K562 (cell line): ENCODE results near the gene MOB3B. TPM values are rescaled to one million over a fixed set of nuclear protein-coding genes. Genes with fewer than 3 reads are reported as not detected.

ENCODE experiments used
- ATAC-seq: fragments of 200-7000 bp; cut with Tn5 transposase; 3 replicates; pipeline ENCODE4 v1.9.1; 2020; ENCODE audit warnings: moderate library complexity
- BruUV-seq: library from RNA; stranded (reverse); fragments of 400-500 nt; replicated peaks from 2 replicates; lab custom pipeline; 2021; lab: Mats Ljungman, UMichigan
- CTCF ChIA-PET: fragments of 300-600 bp; formaldehyde crosslinking; extraction: SDS; loops from one replicate; lab custom pipeline; 2021; ENCODE audit warnings: low intra/inter-chr PET ratio; lab: Yijun Ruan, JAX
- POLR2A ChIA-PET: fragments of 300-600, 350-650 bp; sonication (Branson Sonifier 250); formaldehyde crosslinking; extraction: SDS; loops from one replicate; lab custom pipeline; 2021; ENCODE audit warnings: antibody characterized with exemption, inconsistent platforms; lab: Yijun Ruan, JAX
- DNase-seq, 4 experiments: peaks; one replicate each; pipeline versions ENCODE4 v3.0.0 to v3.0.0-alpha.2; 2011 to 2018; ENCODE audit warnings: low spot score in 3 of 4, mixed read lengths in 3 of 4; ENCODE audit errors: extremely low read depth in 1 of 4
- FAIRE-seq: peaks from 2 replicates; lab custom pipeline; 2011; peaks lifted over from hg19 to GRCh38; lab: Jason Lieb, UNC
- H2AFZ ChIP-seq: 2 replicates; pipeline ENCODE4 v1.6.0; 2011; ENCODE audit warnings: low read depth, low read length, control low read depth, inconsistent platforms
- H3K27ac ChIP-seq: fragments of 200-600 bp; 3 replicates; pipeline ENCODE4 v1.8.0; 2011; ENCODE audit warnings: low read depth, mild to moderate bottlenecking, control low read depth, inconsistent platforms, low read length, moderate library complexity, mixed read lengths; ENCODE audit errors: extremely low read depth
- H3K27me3 ChIP-seq, 2 experiments: fragments of 300-600 bp in 1 of 2; 2 replicates in 1 of 2; 3 replicates in 1 of 2; pipeline versions ENCODE4 v1.6.0 to v1.8.0; 2011; ENCODE audit warnings: inconsistent platforms in 2 of 2, low read length in 2 of 2, mild to moderate bottlenecking in 1 of 2, mixed read lengths in 1 of 2, moderate library complexity in 1 of 2; ENCODE audit not compliant: control insufficient read depth in 2 of 2, insufficient read depth in 2 of 2
- H3K36me3 ChIP-seq: fragments of 300-600 bp; 3 replicates; pipeline ENCODE4 v1.8.0; 2011; ENCODE audit warnings: mild to moderate bottlenecking, low read length, inconsistent platforms; ENCODE audit not compliant: control insufficient read depth, insufficient read depth
- H3K4me1 ChIP-seq, 2 experiments: fragments of 200-600 bp in 1 of 2; replicated peaks in 1 of 2; 2 replicates in 1 of 2; 3 replicates in 1 of 2; pipeline versions ENCODE4 v1.5.1 to v1.8.0; 2011; ENCODE audit warnings: inconsistent platforms in 2 of 2, low read length in 2 of 2, mild to moderate bottlenecking in 1 of 2, mixed read lengths in 1 of 2, moderate library complexity in 1 of 2; ENCODE audit not compliant: control insufficient read depth in 2 of 2, insufficient read depth in 2 of 2
- H3K4me2 ChIP-seq: 2 replicates; pipeline ENCODE4 v1.6.1; 2011; ENCODE audit warnings: low read length, control low read depth, inconsistent platforms, mixed read lengths; ENCODE audit not compliant: insufficient read depth
- H3K4me3 ChIP-seq: fragments of 200-600 bp; sonication (generic), shearing (Covaris generic); 2 replicates; pipeline ENCODE4 v1.5.1; 2016; ENCODE audit warnings: control low read depth, inconsistent platforms
- H3K79me2 ChIP-seq: fragments of 200-600 bp; 3 replicates; pipeline ENCODE4 v1.8.0; 2011; ENCODE audit warnings: low read length, inconsistent platforms; ENCODE audit not compliant: control insufficient read depth, insufficient read depth
- H3K9ac ChIP-seq, 2 experiments: 2 replicates each; pipeline versions ENCODE4 v1.6.0 to v1.6.1; 2011; ENCODE audit warnings: low read depth in 2 of 2, low read length in 2 of 2, control low read depth in 1 of 2, inconsistent platforms in 1 of 2, mild to moderate bottlenecking in 1 of 2, mixed read lengths in 1 of 2; ENCODE audit not compliant: insufficient read depth in 1 of 2
- H3K9me1 ChIP-seq: one replicate; pipeline ENCODE4 v1.6.0; 2011; ENCODE audit warnings: inconsistent platforms, mild to moderate bottlenecking, low read length, moderate library complexity; ENCODE audit not compliant: control insufficient read depth, insufficient read depth
- H3K9me3 ChIP-seq: replicated peaks from 2 replicates; pipeline ENCODE4 v1.5.1; 2011; ENCODE audit warnings: low read depth, low read length, inconsistent platforms; ENCODE audit not compliant: control insufficient read depth, insufficient read depth
- H4K20me1 ChIP-seq: replicated peaks from 2 replicates; pipeline ENCODE4 v1.6.1; 2011; ENCODE audit warnings: low read length, inconsistent platforms, mixed read lengths; ENCODE audit not compliant: control insufficient read depth, insufficient read depth
- CREM ChIP-seq: IDR thresholded peaks from 2 replicates; pipeline ENCODE4 v1.6.1; 2014; ENCODE audit warnings: antibody characterized with exemption, low read depth
- L3MBTL2 ChIP-seq: fragments of 450-650 bp; IDR thresholded peaks from 2 replicates; pipeline ENCODE4 v1.6.1; 2016; ENCODE audit warnings: mild to moderate bottlenecking, moderate library complexity
- ZC3H8 ChIP-seq: fragments of 450-650 bp; IDR thresholded peaks from 2 replicates; pipeline ENCODE4 v1.6.1; 2017
- WGBS: fragments of 100-300 bp; shearing (Covaris generic); methylation state at CpG from one replicate; pipeline ENCODE4 v1.1.6; 2016; ENCODE audit warnings: low coverage, mixed read lengths; ENCODE audit not compliant: insufficient coverage; ENCODE audit errors: missing lambda C conversion rate; 5-methylcytosine and 5-hydroxymethylcytosine counted together
- in situ Hi-C: fragments of 300-500 bp; cut with MboI; formaldehyde crosslinking; loops from 4 replicates; pipeline ENCODE4 v1.15.0; 2018; ENCODE audit warnings: inconsistent platforms, mixed read lengths
- intact Hi-C: fragments of 100-400 bp; cut with micrococcal nuclease; formaldehyde crosslinking; loops from 2 replicates; pipeline ENCODE4 v1.14.2; 2022
- polyA plus RNA-seq, 8 experiments: library from polyadenylated mRNA; depleted of rRNA in 4 of 8; stranded (reverse) in 5 of 8; unstranded in 3 of 8; fragments of >200 nt; fragmentation: Nextera tagmentation in 2 of 8; fragmentation: Illumina TruSeq in 1 of 8; extraction: Ambion mirVana in 2 of 8; extraction: Trizol in 1 of 8; gene quantifications; 2 replicates each; pipeline versions ENCODE4 v1.2.1 to v1.2.3, GENCODE V29; 2011 to 2014; ENCODE audit warnings: inconsistent platforms in 1 of 8, missing spikeins in 1 of 8
- total RNA-seq, 7 experiments: library from RNA; depleted of rRNA in 6 of 7; stranded (reverse); fragments of >200 nt in 6 of 7; fragmentation: Illumina TruSeq in 2 of 7; extraction: Trizol in 2 of 7; gene quantifications; 2 replicates each; pipeline versions ENCODE4 v1.2.1 to v1.2.3, GENCODE V29; 2011 to 2021; ENCODE audit warnings: low replicate concordance in 1 of 7
- TF ChIP-seq, protein P1 (sequence below), 2 experiments: fragments of 450-650 bp; conservative IDR thresholded peaks; 2 replicates each; pipeline ENCODE4 v1.6.1; 2017; ENCODE audit warnings: mild to moderate bottlenecking in 2 of 2, moderate library complexity in 2 of 2
- TF ChIP-seq, protein P2 (sequence below): fragments of 450-650 bp; IDR thresholded peaks from 2 replicates; pipeline ENCODE4 v1.6.1; 2018; ENCODE audit not compliant: partially characterized antibody
- TF ChIP-seq, protein P3 (sequence below), 2 experiments: IDR thresholded peaks; 2 replicates each; pipeline ENCODE4 v1.6.1; 2011; ENCODE audit warnings: borderline replicate concordance in 1 of 2, control low read depth in 1 of 2, low read depth in 1 of 2, low read length in 1 of 2, mild to moderate bottlenecking in 1 of 2, mixed read lengths in 1 of 2, moderate library complexity in 1 of 2; ENCODE audit not compliant: insufficient read depth in 1 of 2, insufficient read length in 1 of 2, poor library complexity in 1 of 2, severe bottlenecking in 1 of 2; ENCODE audit errors: extremely low read depth in 1 of 2

The MOB3B gene
- total and polyA plus RNA-seq, 9 of the 15 experiments (the other 6 are each of a cell fraction or from before 2014, with no cell fraction given), result 3.6 to 12.8 (median 7.2) TPM

GRCh38 chr9:27530915-27531755 is 1.5 kb upstream of the MOB3B start (continued):
- TF ChIP-seq, protein P1, sequence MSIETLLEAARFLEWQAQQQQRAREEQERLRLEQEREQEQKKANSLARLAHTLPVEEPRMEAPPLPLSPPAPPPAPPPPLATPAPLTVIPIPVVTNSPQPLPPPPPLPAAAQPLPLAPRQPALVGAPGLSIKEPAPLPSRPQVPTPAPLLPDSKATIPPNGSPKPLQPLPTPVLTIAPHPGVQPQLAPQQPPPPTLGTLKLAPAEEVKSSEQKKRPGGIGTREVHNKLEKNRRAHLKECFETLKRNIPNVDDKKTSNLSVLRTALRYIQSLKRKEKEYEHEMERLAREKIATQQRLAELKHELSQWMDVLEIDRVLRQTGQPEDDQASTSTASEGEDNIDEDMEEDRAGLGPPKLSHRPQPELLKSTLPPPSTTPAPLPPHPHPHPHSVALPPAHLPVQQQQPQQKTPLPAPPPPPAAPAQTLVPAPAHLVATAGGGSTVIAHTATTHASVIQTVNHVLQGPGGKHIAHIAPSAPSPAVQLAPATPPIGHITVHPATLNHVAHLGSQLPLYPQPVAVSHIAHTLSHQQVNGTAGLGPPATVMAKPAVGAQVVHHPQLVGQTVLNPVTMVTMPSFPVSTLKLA (conservative IDR thresholded peaks at IDR 0.05), result peak in 1 of 2 experiments; percentile 32; a peak in 1 of 4 replicates
- TF ChIP-seq L3MBTL2, result peak; percentile 66
- TF ChIP-seq, all 486 proteins: peak for 5

DNA sequence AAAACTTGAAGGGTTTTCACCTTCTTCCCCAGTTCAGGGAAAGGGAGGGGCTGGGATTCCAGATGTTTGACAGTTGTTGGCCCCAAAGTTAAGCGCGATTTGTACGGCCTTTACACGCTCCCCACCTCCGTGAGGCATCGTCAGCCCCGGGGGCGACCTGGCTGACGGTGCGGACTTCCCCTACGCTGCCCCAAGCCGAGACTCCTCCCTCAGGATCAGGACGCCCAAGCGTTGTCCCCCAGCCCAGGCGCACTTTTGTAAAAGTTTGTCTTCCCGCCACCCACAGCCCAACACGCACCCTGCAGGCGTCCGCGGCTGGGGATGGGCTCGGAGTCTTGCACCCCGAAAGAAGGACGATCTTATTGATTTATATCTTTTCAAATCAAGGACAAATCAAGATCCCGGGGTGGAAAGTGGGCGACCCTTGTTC is 713 bp downstream of the MOB3B start:
- Histone ChIP-seq H3K27ac (peak overlapping the region; percentile 75), H3K9me3 (no peaks in the 10 kb centered on the region), H3K79me2 (peaks cover 63% of the 10 kb centered on the region), H3K27me3 (no peaks in the 10 kb centered on the region), H3K9me1 (no peaks in the 10 kb centered on the region), H4K20me1 (no peaks in the 10 kb centered on the region), H3K4me2 (peak overlapping the region; percentile 75), H2AFZ (no peak overlapping the region), H3K4me3 (peak overlapping the region; percentile 60), H3K9ac (peak overlapping the region; percentile 64 to 91), H3K4me1 (peaks cover 3 to 8% of the 10 kb centered on the region in 2 experiments; a peak in 4 of 5 replicates), H3K36me3 (peaks cover 9% of the 10 kb centered on the region; the same call in 1 of the 3 replicates)
- CTCF ChIA-PET, result no interaction called here
- in situ Hi-C loops, result loop anchor here (10.0 kb wide), 1 partner anchor 74 kb away; no protein-coding TSS in a partner anchor
- ATAC-seq, result peak; percentile 77
- TF ChIP-seq ZC3H8, result no peak
- TF ChIP-seq CREM, result peak; percentile 6; the same call in 1 of the 2 replicates
- TF ChIP-seq, protein P2, sequence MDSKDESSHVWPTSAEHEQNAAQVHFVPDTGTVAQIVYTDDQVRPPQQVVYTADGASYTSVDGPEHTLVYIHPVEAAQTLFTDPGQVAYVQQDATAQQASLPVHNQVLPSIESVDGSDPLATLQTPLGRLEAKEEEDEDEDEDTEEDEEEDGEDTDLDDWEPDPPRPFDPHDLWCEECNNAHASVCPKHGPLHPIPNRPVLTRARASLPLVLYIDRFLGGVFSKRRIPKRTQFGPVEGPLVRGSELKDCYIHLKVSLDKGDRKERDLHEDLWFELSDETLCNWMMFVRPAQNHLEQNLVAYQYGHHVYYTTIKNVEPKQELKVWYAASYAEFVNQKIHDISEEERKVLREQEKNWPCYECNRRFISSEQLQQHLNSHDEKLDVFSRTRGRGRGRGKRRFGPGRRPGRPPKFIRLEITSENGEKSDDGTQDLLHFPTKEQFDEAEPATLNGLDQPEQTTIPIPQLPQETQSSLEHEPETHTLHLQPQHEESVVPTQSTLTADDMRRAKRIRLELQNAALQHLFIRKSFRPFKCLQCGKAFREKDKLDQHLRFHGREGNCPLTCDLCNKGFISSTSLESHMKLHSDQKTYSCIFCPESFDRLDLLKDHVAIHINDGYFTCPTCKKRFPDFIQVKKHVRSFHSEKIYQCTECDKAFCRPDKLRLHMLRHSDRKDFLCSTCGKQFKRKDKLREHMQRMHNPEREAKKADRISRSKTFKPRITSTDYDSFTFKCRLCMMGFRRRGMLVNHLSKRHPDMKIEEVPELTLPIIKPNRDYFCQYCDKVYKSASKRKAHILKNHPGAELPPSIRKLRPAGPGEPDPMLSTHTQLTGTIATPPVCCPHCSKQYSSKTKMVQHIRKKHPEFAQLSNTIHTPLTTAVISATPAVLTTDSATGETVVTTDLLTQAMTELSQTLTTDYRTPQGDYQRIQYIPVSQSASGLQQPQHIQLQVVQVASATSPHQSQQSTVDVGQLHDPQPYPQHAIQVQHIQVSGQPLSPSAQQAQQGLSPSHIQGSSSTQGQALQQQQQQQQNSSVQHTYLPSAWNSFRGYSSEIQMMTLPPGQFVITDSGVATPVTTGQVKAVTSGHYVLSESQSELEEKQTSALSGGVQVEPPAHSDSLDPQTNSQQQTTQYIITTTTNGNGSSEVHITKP, result peak; percentile 37
- TF ChIP-seq, protein P3, sequence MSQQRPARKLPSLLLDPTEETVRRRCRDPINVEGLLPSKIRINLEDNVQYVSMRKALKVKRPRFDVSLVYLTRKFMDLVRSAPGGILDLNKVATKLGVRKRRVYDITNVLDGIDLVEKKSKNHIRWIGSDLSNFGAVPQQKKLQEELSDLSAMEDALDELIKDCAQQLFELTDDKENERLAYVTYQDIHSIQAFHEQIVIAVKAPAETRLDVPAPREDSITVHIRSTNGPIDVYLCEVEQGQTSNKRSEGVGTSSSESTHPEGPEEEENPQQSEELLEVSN (IDR thresholded peaks at IDR 0.05; ENCODE audit: borderline replicate concordance in 1 of 2, extremely low read depth in 1 of 2, insufficient read depth in 1 of 2, insufficient read length in 1 of 2, low read depth in 1 of 2, low read length in 1 of 2, poor library complexity in 1 of 2, severe bottlenecking in 1 of 2), result peak in 1 of 2 experiments; percentile 46
- POLR2A ChIA-PET, result no interaction called here
- intact Hi-C loops, result loop anchor here (5.0 kb wide), 1 partner anchor 67 kb away; no protein-coding TSS in a partner anchor
- 9% methylated on average over 4 of the region's 25 CpGs for WGBS
- BruUV-seq, result TSS peak; percentile 32
- no peak for FAIRE-seq
- DNase-seq, result peak; percentile 26 to 52 (median 30)
